22Rv1 (cell line): ENCODE measurements around the gene POLN.

Source experiments
- H3K27ac ChIP-seq: fragments of 450-650 bp; 2 replicates; pipeline ENCODE4 v1.5.1; 2017
- ZFX ChIP-seq: fragments of 450-650 bp; IDR thresholded peaks from 2 replicates; pipeline ENCODE4 v1.6.1; 2017; ENCODE audit warnings: antibody characterized with exemption, borderline replicate concordance
- TF ChIP-seq, protein P1 (sequence below): fragments of 450-650 bp; IDR thresholded peaks from 2 replicates; pipeline ENCODE4 v1.5.1; 2017; ENCODE audit warnings: mild to moderate bottlenecking

The POLN gene

DNA sequence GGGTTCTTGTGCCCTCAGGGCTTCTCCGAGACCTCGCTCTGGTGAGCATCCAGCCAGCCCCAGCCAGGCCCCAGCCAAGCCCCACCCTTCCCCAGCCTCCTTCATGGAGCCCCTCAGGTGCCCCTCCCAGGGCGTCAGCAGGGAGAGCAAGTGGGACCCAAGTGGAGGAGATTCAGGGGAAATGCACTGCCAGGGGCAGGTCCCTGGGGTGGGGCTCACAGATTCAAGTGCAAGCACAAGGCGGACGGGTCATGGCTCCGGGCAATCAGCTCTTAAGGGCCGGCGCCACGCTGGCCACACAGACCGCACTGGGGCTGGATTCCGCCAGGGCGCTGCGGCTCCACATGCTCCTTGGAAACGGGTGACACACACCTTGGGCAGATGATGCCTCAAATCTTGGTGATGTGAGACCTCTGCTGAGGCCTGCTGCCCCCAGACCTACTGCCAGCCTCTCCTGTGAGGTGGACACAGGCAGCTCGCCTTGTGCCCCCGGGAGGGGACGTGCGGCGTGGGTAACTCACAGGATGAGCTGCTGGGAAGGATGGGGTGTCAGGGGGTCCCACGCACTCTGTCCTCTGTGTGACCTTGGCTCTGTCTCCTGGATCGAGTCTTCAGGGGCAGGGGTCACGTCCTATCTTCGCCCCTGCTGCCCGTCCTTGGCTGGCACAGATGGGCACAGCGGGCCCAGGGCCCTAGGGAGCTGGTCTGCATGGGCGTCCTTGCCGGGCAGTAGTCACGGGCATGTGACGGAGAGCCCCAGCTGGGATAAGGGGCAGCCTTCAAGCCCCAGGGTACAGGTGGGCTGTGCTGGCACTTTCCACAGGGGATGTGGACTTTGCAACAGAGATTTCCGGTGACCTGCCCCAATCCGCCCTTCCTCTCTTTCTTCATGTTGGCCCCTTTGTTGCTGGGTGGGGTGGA is 165.7 kb downstream of the POLN start:
- no peak overlapping the region for H3K27ac ChIP-seq
- TF ChIP-seq, protein P1, sequence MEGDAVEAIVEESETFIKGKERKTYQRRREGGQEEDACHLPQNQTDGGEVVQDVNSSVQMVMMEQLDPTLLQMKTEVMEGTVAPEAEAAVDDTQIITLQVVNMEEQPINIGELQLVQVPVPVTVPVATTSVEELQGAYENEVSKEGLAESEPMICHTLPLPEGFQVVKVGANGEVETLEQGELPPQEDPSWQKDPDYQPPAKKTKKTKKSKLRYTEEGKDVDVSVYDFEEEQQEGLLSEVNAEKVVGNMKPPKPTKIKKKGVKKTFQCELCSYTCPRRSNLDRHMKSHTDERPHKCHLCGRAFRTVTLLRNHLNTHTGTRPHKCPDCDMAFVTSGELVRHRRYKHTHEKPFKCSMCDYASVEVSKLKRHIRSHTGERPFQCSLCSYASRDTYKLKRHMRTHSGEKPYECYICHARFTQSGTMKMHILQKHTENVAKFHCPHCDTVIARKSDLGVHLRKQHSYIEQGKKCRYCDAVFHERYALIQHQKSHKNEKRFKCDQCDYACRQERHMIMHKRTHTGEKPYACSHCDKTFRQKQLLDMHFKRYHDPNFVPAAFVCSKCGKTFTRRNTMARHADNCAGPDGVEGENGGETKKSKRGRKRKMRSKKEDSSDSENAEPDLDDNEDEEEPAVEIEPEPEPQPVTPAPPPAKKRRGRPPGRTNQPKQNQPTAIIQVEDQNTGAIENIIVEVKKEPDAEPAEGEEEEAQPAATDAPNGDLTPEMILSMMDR: no peak
- TF ChIP-seq ZFX: no peak

DNA sequence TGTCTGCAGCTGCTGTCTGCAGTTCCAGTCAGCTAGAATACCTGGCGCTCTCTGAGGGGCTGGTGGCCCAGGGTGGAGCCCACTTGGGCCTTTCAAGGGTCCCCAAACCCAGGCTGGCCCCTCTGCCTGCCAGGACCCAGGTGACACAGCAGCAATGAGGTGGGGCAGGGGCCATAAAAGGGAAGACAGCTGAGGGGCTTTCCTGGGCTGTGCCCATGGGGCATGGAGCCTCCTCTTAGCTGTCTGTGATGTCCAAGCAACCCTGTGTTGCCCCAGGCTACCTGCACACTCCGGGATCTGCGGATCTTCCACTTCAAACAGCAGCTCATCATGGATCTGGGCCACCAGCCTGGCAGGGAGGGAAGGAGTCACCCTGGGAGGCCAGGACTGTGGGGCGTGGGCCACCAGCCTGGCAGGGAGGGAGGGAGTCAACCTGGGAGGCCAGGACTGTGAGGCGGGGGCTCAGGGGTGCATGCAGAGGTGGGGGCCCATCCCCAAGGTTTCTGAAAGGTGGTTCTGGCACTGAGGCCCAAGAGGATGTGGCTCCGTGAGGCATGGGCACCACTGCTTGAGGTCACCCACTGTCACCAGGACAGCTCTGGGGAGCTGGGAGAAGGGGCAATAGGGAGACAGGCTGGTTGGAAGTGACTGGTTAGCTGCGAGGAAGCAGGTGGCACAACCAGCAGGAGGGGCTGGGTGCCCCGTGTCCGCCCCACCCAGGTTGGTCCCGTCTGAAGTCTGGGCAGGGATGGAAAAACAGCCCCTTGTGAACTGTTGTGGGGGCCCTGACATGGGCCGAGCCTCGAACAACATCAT is 166.5 kb downstream of the POLN start:
- H3K27ac ChIP-seq: no peak overlapping the region
- TF ChIP-seq ZFX: no peak
- TF ChIP-seq, protein P1: no peak

DNA sequence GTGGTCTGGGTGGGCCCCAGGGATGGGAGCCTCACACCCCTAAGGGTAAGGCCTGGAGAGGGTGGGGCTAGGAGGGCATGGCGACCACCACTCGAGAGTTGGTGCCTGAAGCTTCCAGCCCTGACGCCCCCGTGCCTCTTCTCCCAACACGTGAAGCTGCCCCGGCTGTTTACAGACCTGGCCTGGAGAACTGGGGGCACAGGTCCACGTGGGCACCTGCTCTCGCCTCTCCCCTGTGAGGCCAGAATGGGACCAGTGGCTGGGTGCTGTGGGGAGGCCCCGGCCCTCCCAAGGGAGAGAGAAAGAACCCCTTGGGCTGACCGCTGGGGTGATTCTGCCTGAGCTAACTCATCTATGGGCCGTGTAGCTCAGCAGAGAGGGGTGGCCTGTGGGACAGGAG is 167.3 kb downstream of the POLN start:
- TF ChIP-seq, protein P1: no peak
- no peak for TF ChIP-seq ZFX
- H3K27ac ChIP-seq: no peak overlapping the region

DNA sequence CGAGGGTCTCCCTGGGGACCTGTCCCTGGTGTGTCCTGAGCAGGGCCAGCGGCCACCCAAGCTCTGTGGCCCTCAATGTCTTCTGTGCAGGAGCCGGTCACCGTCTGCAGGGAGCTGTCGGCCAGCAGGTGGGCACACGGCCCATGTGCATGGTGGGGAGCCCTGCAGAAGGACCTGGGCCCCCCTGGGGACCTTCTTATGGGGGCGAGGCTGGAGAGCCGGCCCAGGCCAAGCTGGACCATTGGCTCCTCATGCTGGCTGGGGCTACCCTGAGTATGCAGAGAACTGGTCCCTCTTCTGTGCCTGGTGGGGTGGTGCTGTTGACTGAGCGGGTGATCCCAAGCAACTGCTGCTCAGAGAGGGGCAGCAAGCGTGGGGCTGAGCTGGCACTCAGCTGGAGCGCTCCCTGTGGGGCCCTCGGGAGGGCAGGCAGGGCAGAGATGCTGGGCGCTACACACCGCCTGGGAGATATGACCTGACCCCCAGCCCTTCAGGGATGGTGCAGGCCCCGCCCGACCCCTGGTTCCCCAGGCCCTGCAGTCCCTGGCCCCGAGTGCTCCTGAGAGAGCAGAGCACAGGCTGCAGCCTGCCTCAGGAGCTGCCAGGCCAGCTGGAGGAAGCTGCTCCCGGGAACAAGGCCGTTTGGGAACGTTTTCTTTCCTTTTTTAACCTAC is 168.0 kb downstream of the POLN start:
- no peak for TF ChIP-seq ZFX
- TF ChIP-seq, protein P1: no peak
- no peak overlapping the region for H3K27ac ChIP-seq

DNA sequence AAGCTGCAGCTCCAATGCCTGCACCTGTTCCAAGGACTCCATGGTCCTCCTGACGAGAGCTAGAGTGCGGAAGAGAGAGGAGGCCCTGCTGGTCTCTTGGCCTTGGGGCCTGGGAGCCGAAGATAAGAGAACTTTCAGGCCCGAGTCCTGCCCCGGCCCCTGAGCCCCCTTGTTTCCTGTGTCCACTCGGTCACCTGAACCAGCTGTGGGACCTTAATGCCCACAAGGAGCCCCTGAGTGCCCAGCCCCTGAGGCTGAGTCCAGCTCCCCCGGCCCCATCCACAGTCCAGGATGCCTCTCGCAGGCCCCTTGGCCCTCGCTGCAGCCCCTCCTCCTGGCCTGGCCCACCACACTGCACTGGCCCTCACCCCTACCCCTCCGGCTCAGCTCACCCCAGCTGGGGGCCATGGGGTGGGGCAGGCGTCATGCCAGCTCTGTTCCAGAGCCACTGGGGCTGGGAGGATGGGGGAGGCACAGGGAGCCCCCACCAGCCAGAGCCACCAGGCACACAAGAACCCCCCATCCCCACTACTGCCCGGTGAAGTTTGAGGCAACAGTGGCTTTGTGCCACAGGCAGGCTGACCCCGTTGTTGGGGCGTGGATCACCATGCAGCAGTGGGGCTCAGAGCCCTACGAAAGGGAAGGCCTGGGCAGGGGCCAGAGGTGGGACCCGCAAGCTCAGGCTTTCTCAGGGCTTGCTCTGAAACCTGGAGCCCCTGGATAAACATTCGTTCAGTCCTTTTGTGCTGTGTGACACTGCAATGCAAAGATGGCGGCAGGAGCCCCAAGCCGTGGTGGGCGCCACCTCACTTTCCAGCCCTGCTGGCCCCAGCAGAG is 168.7 kb downstream of the POLN start:
- no peak overlapping the region for H3K27ac ChIP-seq
- TF ChIP-seq, protein P1: no peak
- TF ChIP-seq ZFX: no peak
